ENCODE results near the gene SLC25A14. TPM values are rescaled to one million over a fixed set of nuclear protein-coding genes. Genes with fewer than 3 reads are reported as not detected.

The SLC25A14 gene
- 9.1 and 13.7 TPM in 2 replicates for total RNA-seq

DNA sequence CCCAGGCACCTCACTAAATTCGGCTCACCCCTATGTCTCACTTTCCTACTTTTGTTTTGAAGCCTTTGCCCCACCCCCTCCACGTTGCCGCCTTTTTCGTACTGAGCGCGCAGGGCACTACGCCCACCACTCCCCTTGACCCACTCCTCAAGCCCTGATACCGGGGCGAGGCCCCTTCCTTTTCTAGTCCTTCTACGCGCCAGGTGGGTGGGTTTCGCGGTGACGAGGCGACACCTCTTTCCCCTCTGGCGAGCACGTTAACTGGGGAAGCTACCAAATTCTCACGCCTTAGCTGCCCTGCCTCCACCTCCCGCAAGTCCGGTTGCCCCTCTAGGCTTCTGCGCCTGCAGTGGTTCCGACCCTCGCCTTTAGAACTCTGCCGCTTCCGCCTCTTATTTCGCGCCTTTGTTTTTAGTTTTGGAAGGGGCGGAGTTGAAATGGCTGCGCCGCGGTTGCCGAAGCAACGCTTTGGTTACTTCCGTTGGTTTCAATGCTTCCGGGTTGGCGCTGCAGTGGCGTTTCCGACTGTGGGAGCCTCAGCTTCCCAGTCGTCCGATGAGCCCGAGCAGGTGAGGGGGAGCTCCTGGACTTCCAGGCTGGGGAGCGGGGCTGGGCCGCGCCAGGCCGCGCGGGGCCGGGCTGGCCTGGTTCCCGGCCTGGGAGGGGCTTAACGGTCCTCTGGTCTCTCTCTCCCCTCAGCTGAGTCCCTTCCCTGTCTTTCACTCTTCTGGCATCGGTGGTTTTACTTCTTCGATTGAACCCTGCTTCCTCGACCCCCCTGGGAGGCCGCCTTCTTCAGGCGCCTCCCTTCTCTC lies at the start of gene SLC25A14:
SLC25A14 (plus strand) TSS at position 512 of the 815 bp plus-strand sequence. CDS start 360 bp downstream, outside the sequence.

GRCh38 chrX:130385520-130385919 lies 45.8 kb downstream of the SLC25A14 start, which contains the start of gene GPR119:
TSS of gene GPR119 (minus strand) at chrX:130385674. CDS start at chrX:130385447, 227 bp downstream.

GRCh38 chrX:130401415-130402207 lies 61.9 kb downstream of the SLC25A14 start, which contains the start of gene RBMX2:
TSS of gene RBMX2 (plus strand) at chrX:130401987. CDS start at chrX:130402033, 46 bp downstream.

Other genes starting within 250 kb of the SLC25A14 start
- gene ELF4, start 229.4 kb upstream of the SLC25A14 start, total RNA-seq: 8.0 and 9.1 TPM in 2 replicates
- 22.9 and 23.6 TPM in 2 replicates for gene AIFM1, start 174.1 kb upstream of the SLC25A14 start, total RNA-seq
- 2.4 and 6.0 TPM in 2 replicates for gene RAB33A, start 168.0 kb upstream of the SLC25A14 start, total RNA-seq
- 2.1 and 2.6 TPM in 2 replicates for gene ZNF280C, start 71.0 kb upstream of the SLC25A14 start, total RNA-seq
- gene GPR119, start 45.8 kb downstream of the SLC25A14 start, total RNA-seq: not detected in 2 replicates
- gene RBMX2, start 62.1 kb downstream of the SLC25A14 start, total RNA-seq: 30.2 and 37.5 TPM in 2 replicates

All from smooth muscle cell of bladder (primary cell).